ENCODE results near the gene CEMIP. TPM values are rescaled to one million over a fixed set of nuclear protein-coding genes. Genes with fewer than 3 reads are reported as not detected.

The CEMIP gene
- total RNA-seq, 1 experiment from 2014 or later: 0.07 TPM

GRCh38 chr15:80822676-80823075 is 43.5 kb downstream of the CEMIP start:
- Histone ChIP-seq H3K4me1 (no peaks in the 10 kb centered on the region), H3K36me3 (ENCODE audit: control insufficient read depth, insufficient read depth, low read length) (no peaks in the 10 kb centered on the region), H3K4me3 (ENCODE audit: low read depth, low read length) (no peak overlapping the region), H3K9me3 (no peaks in the 10 kb centered on the region), H3K27me3 (replicated peaks; ENCODE audit: control insufficient read depth, insufficient read depth, low read length) (no peaks in the 10 kb centered on the region)
- Mint-ChIP-seq H3K9me3 (ENCODE audit: unreplicated experiment) (no peaks in the 10 kb centered on the region), H3K4me1 (ENCODE audit: low read depth, unreplicated experiment) (no peaks in the 10 kb centered on the region), H3K27ac (ENCODE audit: unreplicated experiment) (no peak overlapping the region), H3K4me3 (ENCODE audit: unreplicated experiment) (no peak overlapping the region), H3K27me3 (ENCODE audit: insufficient read depth, unreplicated experiment) (no peaks in the 10 kb centered on the region), H3K36me3 (ENCODE audit: insufficient read depth, unreplicated experiment) (no peaks in the 10 kb centered on the region)
- no TSS peak for BruUV-seq (replicated peaks)
- ChIA-PET POLR2A (no interaction called here), CTCF (no interaction called here)
- intact Hi-C loops (cut with micrococcal nuclease; ENCODE audit: unreplicated experiment): no loop called here
- TF ChIP-seq CTCF (IDR thresholded peaks at IDR 0.05; ENCODE audit: insufficient read depth in 1 of 2, low read depth in 1 of 2, low read length in 1 of 2, severe bottlenecking in 1 of 2, unreplicated experiment in 1 of 2): no peak
- no peak for DNase-seq

GRCh38 chr15:80823120-80823519 is 44.0 kb downstream of the CEMIP start:
- no peak overlapping the region for H3K27ac Mint-ChIP-seq (ENCODE audit: unreplicated experiment)
- no peaks in the 10 kb centered on the region for H3K27me3 Mint-ChIP-seq (ENCODE audit: insufficient read depth, unreplicated experiment)
- no peaks in the 10 kb centered on the region for H3K9me3 Mint-ChIP-seq (ENCODE audit: unreplicated experiment)
- no peak for TF ChIP-seq CTCF (IDR thresholded peaks at IDR 0.05; ENCODE audit: insufficient read depth in 1 of 2, low read depth in 1 of 2, low read length in 1 of 2, severe bottlenecking in 1 of 2, unreplicated experiment in 1 of 2)
- Histone ChIP-seq H3K4me1 (no peaks in the 10 kb centered on the region), H3K4me3 (ENCODE audit: low read depth, low read length) (no peak overlapping the region), H3K36me3 (ENCODE audit: control insufficient read depth, insufficient read depth, low read length) (no peaks in the 10 kb centered on the region), H3K9me3 (no peaks in the 10 kb centered on the region), H3K27me3 (replicated peaks; ENCODE audit: control insufficient read depth, insufficient read depth, low read length) (no peaks in the 10 kb centered on the region)
- H3K4me1 Mint-ChIP-seq (ENCODE audit: low read depth, unreplicated experiment): no peaks in the 10 kb centered on the region
- POLR2A ChIA-PET: no interaction called here
- BruUV-seq (replicated peaks): no TSS peak
- intact Hi-C loops (cut with micrococcal nuclease; ENCODE audit: unreplicated experiment): no loop called here
- DNase-seq: no peak
- CTCF ChIA-PET: no interaction called here
- H3K4me3 Mint-ChIP-seq (ENCODE audit: unreplicated experiment): no peak overlapping the region
- no peaks in the 10 kb centered on the region for H3K36me3 Mint-ChIP-seq (ENCODE audit: insufficient read depth, unreplicated experiment)

GRCh38 chr15:80823995-80824394 is 44.8 kb downstream of the CEMIP start:
- H3K4me3 Mint-ChIP-seq (ENCODE audit: unreplicated experiment): no peak overlapping the region
- H3K4me1 Mint-ChIP-seq (ENCODE audit: low read depth, unreplicated experiment): no peaks in the 10 kb centered on the region
- no TSS peak for BruUV-seq (replicated peaks)
- H3K27ac Mint-ChIP-seq (ENCODE audit: unreplicated experiment): no peak overlapping the region
- H3K9me3 Mint-ChIP-seq (ENCODE audit: unreplicated experiment): no peaks in the 10 kb centered on the region
- intact Hi-C loops (cut with micrococcal nuclease; ENCODE audit: unreplicated experiment): no loop called here
- no peaks in the 10 kb centered on the region for H3K36me3 Mint-ChIP-seq (ENCODE audit: insufficient read depth, unreplicated experiment)
- no peaks in the 10 kb centered on the region for H3K36me3 ChIP-seq (ENCODE audit: control insufficient read depth, insufficient read depth, low read length)
- H3K4me3 ChIP-seq (ENCODE audit: low read depth, low read length): no peak overlapping the region
- DNase-seq: no peak
- H3K27me3 ChIP-seq (replicated peaks; ENCODE audit: control insufficient read depth, insufficient read depth, low read length): no peaks in the 10 kb centered on the region
- no peak for TF ChIP-seq CTCF (IDR thresholded peaks at IDR 0.05; ENCODE audit: insufficient read depth in 1 of 2, low read depth in 1 of 2, low read length in 1 of 2, severe bottlenecking in 1 of 2, unreplicated experiment in 1 of 2)
- no peaks in the 10 kb centered on the region for H3K9me3 ChIP-seq
- ChIA-PET POLR2A (no interaction called here), CTCF (no interaction called here)
- no peaks in the 10 kb centered on the region for H3K4me1 ChIP-seq
- H3K27me3 Mint-ChIP-seq (ENCODE audit: insufficient read depth, unreplicated experiment): no peaks in the 10 kb centered on the region
